H1 (cell line): ENCODE results near the gene C1RL. TPM values are rescaled to one million over a fixed set of nuclear protein-coding genes. Genes with fewer than 3 reads are reported as not detected.

Experiments
- POLR2AphosphoS5 ChIP-seq: IDR thresholded peaks from 2 replicates; pipeline ENCODE4 v1.6.1; 2011; ENCODE audit warnings: low read depth, low read length
- polyA plus RNA-seq, 7 experiments: library from polyadenylated mRNA; depleted of rRNA in 3 of 7; stranded (reverse) in 5 of 7; unstranded in 2 of 7; fragments of >200 nt in 5 of 7; fragments of 200-250 nt in 2 of 7; gene quantifications; 1 replicate in 5 of 7; 2 replicates in 1 of 7; 4 replicates in 1 of 7; pipeline versions ENCODE4 v1.2.1 to v1.2.3, GENCODE V29; 2011 to 2013; ENCODE audit warnings: missing spikeins in 2 of 7, mixed read lengths in 2 of 7
- total RNA-seq: library from RNA; stranded (reverse); fragmentation: NEBNext Ultra II Directional; extraction: Animal tissue kit (Norgen Biotek cat#: 25700); gene quantifications from 2 replicates; pipeline ENCODE4 v1.2.1, GENCODE V29; 2021

C1RL gene
- total and polyA plus RNA-seq, 2 of the 8 experiments (the other 6 are each of a cell fraction or from before 2014, with no cell fraction given) = 11.4 to 15.5 TPM

- no peak for TF ChIP-seq POLR2AphosphoS5
Observed at GRCh38 chr12:7092986-7093460, 16.0 kb downstream of the C1RL start (continued).
